H1 (cell line): Measurements from ENCODE around the gene OR1K1. TPM values are rescaled to one million over a fixed set of nuclear protein-coding genes. Genes with fewer than 3 reads are reported as not detected.

Experiments used
- CTCF ChIA-PET: fragments of 300-600 bp; sonication (Branson Sonifier 250); formaldehyde crosslinking; loops from one replicate; lab custom pipeline; 2021; ENCODE audit not compliant: partially characterized antibody; lab: Charles Lee
- POLR2A ChIA-PET: fragments of 300-600 bp; sonication (Branson Sonifier 250); formaldehyde crosslinking; loops from one replicate; lab custom pipeline; 2021; ENCODE audit warnings: inconsistent platforms; ENCODE audit not compliant: partially characterized antibody; lab: Charles Lee
- DNase-seq, 2 experiments: peaks; one replicate each; pipeline versions ENCODE4 v3.0.0 to v3.0.0-alpha.2; 2010 to 2022; ENCODE audit warnings: low spot score in 2 of 2, low read depth in 1 of 2, mixed read lengths in 1 of 2
- FAIRE-seq: peaks from 2 replicates; lab custom pipeline; 2011; peaks lifted over from hg19 to GRCh38; lab: Jason Lieb, UNC
- H2AFZ ChIP-seq: 2 replicates; pipeline ENCODE4 v1.8.1; 2012; ENCODE audit warnings: low read length, inconsistent platforms
- H2AK5ac ChIP-seq: 2 replicates; pipeline ENCODE4 v1.6.1; 2013; ENCODE audit warnings: low read depth, low read length
- H2BK120ac ChIP-seq: replicated peaks from 2 replicates; pipeline ENCODE3; 2013; ENCODE audit warnings: low read depth, low read length, inconsistent platforms
- H2BK12ac ChIP-seq: 2 replicates; pipeline ENCODE4 v1.6.1; 2013; ENCODE audit warnings: low read depth, low read length
- H2BK15ac ChIP-seq: 2 replicates; pipeline ENCODE4 v1.6.1; 2013; ENCODE audit warnings: low read length
- H2BK20ac ChIP-seq: 2 replicates; pipeline ENCODE4 v1.6.1; 2013; ENCODE audit warnings: low read length
- H2BK5ac ChIP-seq: 2 replicates; pipeline ENCODE4 v1.6.1; 2013; ENCODE audit warnings: low read depth, low read length
- H3K14ac ChIP-seq: 2 replicates; pipeline ENCODE4 v1.6.1; 2013; ENCODE audit warnings: inconsistent platforms; ENCODE audit not compliant: insufficient read length
- H3K18ac ChIP-seq: 2 replicates; pipeline ENCODE4 v1.6.1; 2013; ENCODE audit warnings: low read length; ENCODE audit errors: extremely low read depth
- H3K23ac ChIP-seq: 2 replicates; pipeline ENCODE4 v1.6.1; 2013; ENCODE audit warnings: inconsistent platforms; ENCODE audit not compliant: insufficient read length
- H3K23me2 ChIP-seq: 2 replicates; pipeline ENCODE4 v1.6.1; 2013; ENCODE audit warnings: low read depth, low read length
- H3K27ac ChIP-seq: 2 replicates; pipeline ENCODE4 v1.6.1; 2011; ENCODE audit warnings: low read depth, low read length, inconsistent platforms
- H3K27me3 ChIP-seq, 4 experiments: replicated peaks in 1 of 4; 1 replicate in 1 of 4; 2 replicates in 3 of 4; pipeline versions ENCODE4 v1.6.1 to v1.8.1; 2011 to 2013; ENCODE audit warnings: low read length in 3 of 4, mild to moderate bottlenecking in 3 of 4, inconsistent platforms in 2 of 4, mixed read lengths in 2 of 4, moderate library complexity in 1 of 4; ENCODE audit not compliant: control insufficient read depth in 3 of 4, insufficient read depth in 3 of 4; ENCODE audit errors: extremely low read depth in 1 of 4
- H3K36me3 ChIP-seq, 4 experiments: 2 replicates each; pipeline versions ENCODE4 v1.6.1 to v1.8.1; 2011 to 2013; ENCODE audit warnings: mild to moderate bottlenecking in 4 of 4, low read length in 3 of 4, moderate library complexity in 2 of 4, control low read depth in 1 of 4, inconsistent platforms in 1 of 4; ENCODE audit not compliant: insufficient read depth in 4 of 4, control insufficient read depth in 2 of 4
- H3K4ac ChIP-seq: replicated peaks from 2 replicates; pipeline ENCODE3; 2013; ENCODE audit warnings: low read length, low read depth, mixed read lengths, inconsistent platforms; ENCODE audit not compliant: insufficient read length
- H3K4me1 ChIP-seq, 4 experiments: replicated peaks in 1 of 4; 1 replicate in 1 of 4; 2 replicates in 3 of 4; pipeline versions ENCODE4 v1.6.1 to v1.8.1; 2011 to 2013; ENCODE audit warnings: low read length in 3 of 4, inconsistent platforms in 2 of 4, mixed read lengths in 1 of 4; ENCODE audit not compliant: insufficient read depth in 4 of 4, control insufficient read depth in 3 of 4
- H3K4me2 ChIP-seq, 2 experiments: 2 replicates each; pipeline versions ENCODE4 v1.6.1 to v1.8.1; 2011 to 2013; ENCODE audit warnings: low read depth in 2 of 2, low read length in 2 of 2, control low read depth in 1 of 2, inconsistent platforms in 1 of 2, mild to moderate bottlenecking in 1 of 2; ENCODE audit not compliant: insufficient read depth in 1 of 2
- H3K4me3 ChIP-seq, 4 experiments: fragments of 200-600, 300-600 bp in 1 of 4; sonication (generic), shearing (Covaris generic), sonication (Bioruptor Twin) in 1 of 4; 2 replicates each; pipeline versions ENCODE4 v1.5.1 to v1.8.1; 2011 to 2016; ENCODE audit warnings: low read length in 4 of 4, low read depth in 3 of 4, control low read depth in 2 of 4, inconsistent platforms in 2 of 4, mild to moderate bottlenecking in 2 of 4, mixed read lengths in 1 of 4, moderate library complexity in 1 of 4; ENCODE audit not compliant: insufficient read depth in 2 of 4; ENCODE audit errors: extremely low read depth in 1 of 4
- H3K56ac ChIP-seq: replicated peaks from 2 replicates; pipeline ENCODE3; 2013; ENCODE audit warnings: low read depth, mild to moderate bottlenecking, mixed read lengths, low read length, inconsistent platforms; ENCODE audit not compliant: insufficient read length
- H3K79me1 ChIP-seq: 2 replicates; pipeline ENCODE4 v1.6.1; 2013; ENCODE audit warnings: low read depth, low read length, control low read depth
- H3K79me2 ChIP-seq, 2 experiments: 2 replicates each; pipeline versions ENCODE4 v1.6.1 to v1.8.1; 2012 to 2013; ENCODE audit warnings: low read length in 2 of 2, mild to moderate bottlenecking in 2 of 2, inconsistent platforms in 1 of 2; ENCODE audit not compliant: insufficient read depth in 2 of 2, control insufficient read depth in 1 of 2
- H3K9ac ChIP-seq, 4 experiments: replicated peaks in 1 of 4; 1 replicate in 1 of 4; 2 replicates in 3 of 4; pipeline versions ENCODE4 v1.6.1 to v1.8.1; 2011 to 2013; ENCODE audit warnings: low read depth in 3 of 4, low read length in 3 of 4, control low read depth in 2 of 4, mild to moderate bottlenecking in 2 of 4, moderate library complexity in 2 of 4, inconsistent platforms in 1 of 4; ENCODE audit errors: extremely low read depth in 1 of 4
- H3K9me3 ChIP-seq, 2 experiments: 2 replicates each; pipeline versions ENCODE4 v1.6.1 to v1.8.1; 2012 to 2013; ENCODE audit warnings: mild to moderate bottlenecking in 2 of 2, moderate library complexity in 2 of 2, control low read depth in 1 of 2, inconsistent platforms in 1 of 2, low read depth in 1 of 2, low read length in 1 of 2, mixed read lengths in 1 of 2; ENCODE audit not compliant: insufficient read depth in 2 of 2
- H4K20me1 ChIP-seq, 2 experiments: replicated peaks in 1 of 2; 2 replicates each; pipeline versions ENCODE3 to v1.8.1; 2011 to 2013; ENCODE audit warnings: inconsistent platforms in 2 of 2, low read length in 2 of 2, mild to moderate bottlenecking in 1 of 2; ENCODE audit not compliant: insufficient read depth in 2 of 2, control insufficient read depth in 1 of 2
- H4K5ac ChIP-seq: 2 replicates; pipeline ENCODE4 v1.6.1; 2013; ENCODE audit warnings: low read length, low read depth, mixed read lengths, inconsistent platforms; ENCODE audit not compliant: insufficient read length
- H4K8ac ChIP-seq: 2 replicates; pipeline ENCODE4 v1.8.0; 2013; ENCODE audit warnings: mild to moderate bottlenecking, moderate library complexity, low read length, inconsistent platforms; ENCODE audit not compliant: insufficient read depth; ENCODE audit errors: extremely low read depth
- H4K91ac ChIP-seq: replicated peaks from 2 replicates; pipeline ENCODE3; 2013; ENCODE audit warnings: low read length, mixed read lengths, inconsistent platforms; ENCODE audit not compliant: insufficient read length
- BCL11A ChIP-seq, 2 experiments: IDR thresholded peaks; one replicate each; pipeline ENCODE4 v1.6.1; 2011; ENCODE audit warnings: low read depth in 2 of 2, low read length in 2 of 2, mild to moderate bottlenecking in 2 of 2
- CBX8 ChIP-seq: fragments of 300-800, 300-1000 bp; sonication (generic); IDR thresholded peaks from 2 replicates; pipeline ENCODE4 v1.7.1; 2016; ENCODE audit warnings: low read depth, low read length, borderline replicate concordance
- TBP ChIP-seq: IDR thresholded peaks from 2 replicates; pipeline ENCODE4 v1.6.1; 2011; ENCODE audit warnings: low read depth, low read length, improper control_type of control experiment
- WGBS, 2 experiments: shearing (Covaris generic) in 1 of 2; methylation state at CpG; one replicate each; pipeline versions ENCODE4 v1.1.6 to v1.1.7; 2013 to 2015; ENCODE audit warnings: low lambda C conversion rate in 2 of 2, mixed read lengths in 2 of 2, inconsistent platforms in 1 of 2, low coverage in 1 of 2, missing lambda C conversion rate in 1 of 2; ENCODE audit not compliant: insufficient replicate concordance in 2 of 2, insufficient coverage in 1 of 2, insufficient read length in 1 of 2; ENCODE audit errors: extremely low coverage in 1 of 2, missing lambda C conversion rate in 1 of 2; 5-methylcytosine and 5-hydroxymethylcytosine counted together
- polyA plus RNA-seq, 7 experiments: library from polyadenylated mRNA; depleted of rRNA in 3 of 7; stranded (reverse) in 5 of 7; unstranded in 2 of 7; fragments of >200 nt in 5 of 7; fragments of 200-250 nt in 2 of 7; gene quantifications; 1 replicate in 5 of 7; 2 replicates in 1 of 7; 4 replicates in 1 of 7; pipeline versions ENCODE4 v1.2.1 to v1.2.3, GENCODE V29; 2011 to 2013; ENCODE audit warnings: missing spikeins in 2 of 7, mixed read lengths in 2 of 7
- total RNA-seq: library from RNA; stranded (reverse); fragmentation: NEBNext Ultra II Directional; extraction: Animal tissue kit (Norgen Biotek cat#: 25700); gene quantifications from 2 replicates; pipeline ENCODE4 v1.2.1, GENCODE V29; 2021

The OR1K1 gene
- total and polyA plus RNA-seq, 2 of the 8 experiments (the other 6 are each of a cell fraction or from before 2014, with no cell fraction given) = not detected

- H3K4ac ChIP-seq = no peak overlapping the region
- H3K79me2 ChIP-seq = peaks cover 0 to 14% of the 10 kb centered on the region in 2 experiments; a peak in 2 of 4 replicates
- no peaks in the 10 kb centered on the region for H3K23me2 ChIP-seq
- H3K4me3 ChIP-seq = no peak overlapping the region
- no peaks in the 10 kb centered on the region for H3K79me1 ChIP-seq
- no peaks in the 10 kb centered on the region for H3K27me3 ChIP-seq
- H4K5ac ChIP-seq = no peak overlapping the region
- peaks cover 6 to 11% of the 10 kb centered on the region in 2 experiments for H4K20me1 ChIP-seq
- ChIA-PET CTCF (interaction anchor here (0.7 to 1.8 kb wide), 4 partner anchors 10 to 16 kb away, joined by 3 to 12 read pairs (median 6); no protein-coding TSS in a partner anchor), POLR2A (no interaction called here)
- no peak overlapping the region for H4K8ac ChIP-seq
- WGBS, 2 experiments = 92% methylated on average over 11 of the region's 11 CpGs; no CpG with 5 or more reads in 1 of the 2 experiments
- no peak for FAIRE-seq
- H3K9ac ChIP-seq = no peak overlapping the region
- no peak overlapping the region for H3K27ac ChIP-seq
- peaks cover 10 to 52% (median 32%) of the 10 kb centered on the region in 4 experiments for H3K36me3 ChIP-seq
- no peak overlapping the region for H2AK5ac ChIP-seq
- H3K4me1 ChIP-seq = no peaks in the 10 kb centered on the region
- H2BK15ac ChIP-seq = no peak overlapping the region
- no peak overlapping the region for H2BK20ac ChIP-seq
- H2AFZ ChIP-seq = no peak overlapping the region
- H4K91ac ChIP-seq = no peak overlapping the region
- no peak overlapping the region for H3K14ac ChIP-seq
- H3K9me3 ChIP-seq = no peaks in the 10 kb centered on the region
- H3K4me2 ChIP-seq = no peak overlapping the region
- H3K23ac ChIP-seq = no peak overlapping the region
- H2BK12ac ChIP-seq = no peak overlapping the region
- no peak for DNase-seq
- H3K18ac ChIP-seq = no peak overlapping the region
- no peak overlapping the region for H2BK120ac ChIP-seq
- no peak overlapping the region for H3K56ac ChIP-seq
- TF ChIP-seq CBX8 (no peak), TBP (no peak), BCL11A (IDR thresholded peaks at IDR 0.05; ENCODE audit: low read depth in 2 of 2, low read length in 2 of 2) (no peak)
- no peak overlapping the region; the same call in 1 of the 2 replicates for H2BK5ac ChIP-seq
These were observed 20.5 kb downstream of the OR1K1 start for GRCh38 chr9:122820490-122820845.
